Transverse colon (tissue), 4 donors: ENCODE data around the gene IMMP2L.

Experiments
- EP300 ChIP-seq: sonication (generic); formaldehyde crosslinking; IDR thresholded peaks from one replicate; pipeline ENCODE4 v1.6.1; 2017; ENCODE audit warnings: antibody characterized with exemption, low read depth
- POLR2A ChIP-seq: fragments of 450-650 bp; IDR thresholded peaks from one replicate; pipeline ENCODE4 v1.6.1; 2016; ENCODE audit warnings: antibody characterized with exemption, mild to moderate bottlenecking, moderate library complexity
- POLR2AphosphoS5 ChIP-seq, 3 donors: sonication (generic); formaldehyde crosslinking; IDR thresholded peaks; one replicate each; pipeline ENCODE4 v1.6.1; 2016; ENCODE audit warnings: antibody characterized with exemption in 3 of 3
- TF ChIP-seq, protein P1 (sequence below), 5 experiments: fragments of 200-600 bp in 3 of 5; fragments of 450-650 bp in 2 of 5; sonication (generic) in 3 of 5; IDR thresholded peaks; 1 replicate in 2 of 5; 2 replicates in 3 of 5; pipeline ENCODE4 v1.5.1; 2016 to 2017; ENCODE audit warnings: antibody characterized with exemption in 5 of 5, inconsistent platforms in 3 of 5, mild to moderate bottlenecking in 2 of 5, moderate library complexity in 1 of 5

DNA sequence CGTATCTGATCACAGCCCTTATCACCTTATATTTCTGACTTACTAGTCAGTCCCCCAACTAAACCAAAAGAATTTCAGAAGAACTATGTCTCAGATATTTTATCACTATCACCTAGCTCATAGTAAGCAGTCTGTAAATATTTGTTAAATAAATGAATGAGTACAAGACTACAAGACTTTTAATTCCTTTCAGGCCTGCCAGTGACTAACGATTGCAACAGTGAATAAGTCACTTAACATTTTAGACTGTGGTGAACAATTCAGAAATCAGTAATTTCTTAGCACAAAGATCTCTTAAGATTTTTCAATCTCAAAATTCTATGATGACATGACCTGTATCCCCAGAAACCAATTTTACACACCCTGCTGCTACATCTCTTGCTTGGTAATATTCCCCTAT lies 162.2 kb downstream of the IMMP2L start:
- TF ChIP-seq, protein P1, sequence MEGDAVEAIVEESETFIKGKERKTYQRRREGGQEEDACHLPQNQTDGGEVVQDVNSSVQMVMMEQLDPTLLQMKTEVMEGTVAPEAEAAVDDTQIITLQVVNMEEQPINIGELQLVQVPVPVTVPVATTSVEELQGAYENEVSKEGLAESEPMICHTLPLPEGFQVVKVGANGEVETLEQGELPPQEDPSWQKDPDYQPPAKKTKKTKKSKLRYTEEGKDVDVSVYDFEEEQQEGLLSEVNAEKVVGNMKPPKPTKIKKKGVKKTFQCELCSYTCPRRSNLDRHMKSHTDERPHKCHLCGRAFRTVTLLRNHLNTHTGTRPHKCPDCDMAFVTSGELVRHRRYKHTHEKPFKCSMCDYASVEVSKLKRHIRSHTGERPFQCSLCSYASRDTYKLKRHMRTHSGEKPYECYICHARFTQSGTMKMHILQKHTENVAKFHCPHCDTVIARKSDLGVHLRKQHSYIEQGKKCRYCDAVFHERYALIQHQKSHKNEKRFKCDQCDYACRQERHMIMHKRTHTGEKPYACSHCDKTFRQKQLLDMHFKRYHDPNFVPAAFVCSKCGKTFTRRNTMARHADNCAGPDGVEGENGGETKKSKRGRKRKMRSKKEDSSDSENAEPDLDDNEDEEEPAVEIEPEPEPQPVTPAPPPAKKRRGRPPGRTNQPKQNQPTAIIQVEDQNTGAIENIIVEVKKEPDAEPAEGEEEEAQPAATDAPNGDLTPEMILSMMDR (IDR thresholded peaks at IDR 0.05): no peak
- TF ChIP-seq EP300 (no peak), POLR2AphosphoS5 (IDR thresholded peaks at IDR 0.05) (no peak), POLR2A (no peak)
